Activated T-cell treated with anti-CD3 and anti-CD28 coated beads, Interleukin-2, amount 50 U/mL, for 24 hours (primary cell): Measurements from ENCODE around the gene LRRC74B.
A peak's percentile ranks its signal among the peaks of the same experiment; 100 is the strongest.

Experiments used
- DNase-seq: peaks from one replicate; pipeline ENCODE4 v3.0.0-alpha.2; 2020
- H3K27ac Mint-ChIP-seq: 2 replicates; pipeline ENCODE4 v1.8.0; 2020; ENCODE audit warnings: mild to moderate bottlenecking, mixed read lengths
- H3K27me3 Mint-ChIP-seq: 2 replicates; pipeline ENCODE4 v1.8.0; 2020; ENCODE audit warnings: mixed read lengths
- H3K36me3 Mint-ChIP-seq: 2 replicates; pipeline ENCODE4 v1.8.0; 2020; ENCODE audit warnings: low read depth, mixed read lengths
- H3K4me1 Mint-ChIP-seq: 2 replicates; pipeline ENCODE4 v1.8.0; 2020; ENCODE audit warnings: low read depth, mixed read lengths
- H3K4me3 Mint-ChIP-seq: 2 replicates; pipeline ENCODE4 v1.8.0; 2020; ENCODE audit warnings: mild to moderate bottlenecking, moderate library complexity, mixed read lengths
- H3K9me3 Mint-ChIP-seq: 2 replicates; pipeline ENCODE4 v1.8.0; 2020; ENCODE audit warnings: mixed read lengths

LRRC74B gene

GRCh38 chr22:21009638-21010425 is 35.9 kb upstream of the LRRC74B start:
- DNase-seq, result no peak
- Mint-ChIP-seq H3K36me3 (no peaks in the 10 kb centered on the region), H3K9me3 (no peaks in the 10 kb centered on the region), H3K27me3 (no peaks in the 10 kb centered on the region), H3K27ac (no peak overlapping the region), H3K4me3 (no peak overlapping the region), H3K4me1 (peaks cover 13% of the 10 kb centered on the region)

GRCh38 chr22:21010426-21011113 is 35.2 kb upstream of the LRRC74B start:
- H3K36me3 Mint-ChIP-seq, result no peaks in the 10 kb centered on the region
- no peak overlapping the region for H3K4me3 Mint-ChIP-seq
- H3K9me3 Mint-ChIP-seq, result no peaks in the 10 kb centered on the region
- no peak for DNase-seq
- peaks cover 21% of the 10 kb centered on the region for H3K4me1 Mint-ChIP-seq
- H3K27ac Mint-ChIP-seq, result no peak overlapping the region
- H3K27me3 Mint-ChIP-seq, result no peaks in the 10 kb centered on the region

- no peaks in the 10 kb centered on the region for H3K36me3 Mint-ChIP-seq
- H3K4me1 Mint-ChIP-seq, result peaks cover 25% of the 10 kb centered on the region
- no peaks in the 10 kb centered on the region for H3K27me3 Mint-ChIP-seq
- H3K4me3 Mint-ChIP-seq, result peak overlapping the region; percentile 66
- no peaks in the 10 kb centered on the region for H3K9me3 Mint-ChIP-seq
- no peak for DNase-seq
- no peak overlapping the region for H3K27ac Mint-ChIP-seq
These were observed 33.0 kb upstream of the LRRC74B start for GRCh38 chr22:21012446-21013407.

DNA sequence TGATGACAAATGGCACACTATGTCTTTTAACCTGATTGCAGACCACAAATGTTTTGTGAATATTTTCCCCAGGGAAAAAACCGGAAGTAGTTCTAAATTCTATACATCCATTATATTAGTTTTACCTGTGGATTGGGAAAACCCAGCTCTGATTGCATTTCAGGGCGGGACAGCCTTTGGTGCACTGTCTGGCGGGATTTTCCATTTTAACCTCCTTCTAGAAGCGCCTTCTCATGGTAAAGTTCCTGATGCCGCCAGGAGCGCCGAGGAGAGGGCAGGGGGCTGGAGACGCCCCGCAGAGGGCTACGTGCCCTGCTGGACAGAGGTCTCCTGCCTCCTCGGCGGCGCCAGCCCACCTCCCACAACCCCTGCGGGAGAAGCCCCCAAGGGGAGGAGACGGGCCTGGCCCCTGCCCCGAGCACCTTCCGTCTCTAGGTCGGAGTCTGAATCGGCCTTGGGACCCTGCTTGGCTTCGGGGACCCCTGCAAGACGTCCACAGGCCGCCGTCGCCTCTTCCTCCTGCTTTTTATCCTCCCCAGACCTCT is 32.0 kb upstream of the LRRC74B start:
- Mint-ChIP-seq H3K27me3 (no peaks in the 10 kb centered on the region), H3K9me3 (no peaks in the 10 kb centered on the region), H3K27ac (peak overlapping the region; percentile 92), H3K4me1 (peaks cover 25% of the 10 kb centered on the region), H3K36me3 (no peaks in the 10 kb centered on the region), H3K4me3 (peak overlapping the region; percentile 86)
- no peak for DNase-seq

DNA sequence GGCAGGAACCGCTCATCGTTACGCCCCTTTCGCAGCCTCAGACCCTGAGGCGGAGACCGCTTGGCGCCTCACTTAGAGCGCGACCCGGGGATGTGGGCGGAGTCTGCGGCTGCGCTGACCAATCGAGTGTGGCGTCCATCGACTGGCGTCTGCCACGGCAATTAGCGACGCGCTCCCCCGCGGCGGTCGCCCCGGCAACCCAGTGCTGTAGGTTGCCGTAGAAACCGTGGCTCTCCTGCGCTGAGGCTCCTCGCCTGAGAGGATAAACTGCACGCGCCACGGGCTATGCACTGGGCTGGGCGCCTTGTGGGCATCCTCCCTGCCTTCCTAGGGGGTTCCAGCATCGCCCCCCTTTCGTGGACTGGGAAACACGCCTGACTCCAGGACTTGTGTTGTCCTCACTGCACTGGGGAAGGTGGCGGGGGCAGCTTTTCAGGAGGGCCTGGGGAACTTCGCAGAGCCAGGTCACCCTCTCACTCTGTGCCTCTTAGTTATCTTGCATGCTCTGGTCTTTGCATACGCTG is 31.5 kb upstream of the LRRC74B start:
- Mint-ChIP-seq H3K9me3 (no peaks in the 10 kb centered on the region), H3K4me1 (peaks cover 25% of the 10 kb centered on the region), H3K27me3 (no peaks in the 10 kb centered on the region), H3K36me3 (no peaks in the 10 kb centered on the region), H3K27ac (peak overlapping the region; percentile 92), H3K4me3 (peak overlapping the region; percentile 86)
- DNase-seq, result peak; percentile 89

GRCh38 chr22:21014726-21015465 is 30.9 kb upstream of the LRRC74B start, which contains the start of gene P2RX6:
Gene P2RX6 (plus strand): TSS chr22:21015165. CDS start chr22:21015175, 10 bp downstream.
- Mint-ChIP-seq H3K4me3 (peak within 1 kb of the TSS; percentile 86), H3K9me3 (no peaks in the 10 kb centered on the region), H3K27ac (peak within 1 kb of the TSS; percentile 92), H3K36me3 (no peaks in the 10 kb centered on the region), H3K27me3 (no peaks in the 10 kb centered on the region), H3K4me1 (peaks cover 25% of the 10 kb centered on the region)
- no peak for DNase-seq

DNA sequence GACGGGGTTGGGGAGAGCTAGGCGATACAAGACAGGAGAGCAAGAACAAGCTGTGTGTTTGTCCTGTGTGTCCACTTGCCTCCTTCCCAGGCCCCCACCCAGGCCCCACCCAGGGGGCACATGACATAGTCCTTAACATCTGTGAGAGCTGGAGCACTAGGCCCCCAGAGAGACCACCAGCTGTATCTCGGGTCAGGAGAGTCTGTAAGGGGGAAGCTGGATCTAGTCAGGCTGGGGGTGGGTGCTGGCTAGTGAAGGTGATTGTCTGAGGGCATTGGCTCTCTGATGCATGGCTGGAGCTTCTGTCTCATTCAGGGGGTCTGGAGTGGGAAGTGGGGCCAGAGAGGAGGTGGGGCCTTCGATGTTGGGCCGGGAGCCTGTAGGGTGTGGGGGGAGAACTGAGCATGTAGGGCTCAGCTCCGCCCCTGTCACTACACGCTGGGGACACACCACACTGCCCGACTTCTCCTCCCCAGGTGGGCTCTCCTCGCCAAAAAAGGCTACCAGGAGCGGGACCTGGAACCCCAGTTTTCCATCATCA is 30.2 kb upstream of the LRRC74B start:
- Mint-ChIP-seq H3K27me3 (no peaks in the 10 kb centered on the region), H3K36me3 (no peaks in the 10 kb centered on the region), H3K27ac (no peak overlapping the region), H3K4me1 (peaks cover 25% of the 10 kb centered on the region), H3K9me3 (no peaks in the 10 kb centered on the region), H3K4me3 (no peak overlapping the region)
- DNase-seq, result no peak

DNA sequence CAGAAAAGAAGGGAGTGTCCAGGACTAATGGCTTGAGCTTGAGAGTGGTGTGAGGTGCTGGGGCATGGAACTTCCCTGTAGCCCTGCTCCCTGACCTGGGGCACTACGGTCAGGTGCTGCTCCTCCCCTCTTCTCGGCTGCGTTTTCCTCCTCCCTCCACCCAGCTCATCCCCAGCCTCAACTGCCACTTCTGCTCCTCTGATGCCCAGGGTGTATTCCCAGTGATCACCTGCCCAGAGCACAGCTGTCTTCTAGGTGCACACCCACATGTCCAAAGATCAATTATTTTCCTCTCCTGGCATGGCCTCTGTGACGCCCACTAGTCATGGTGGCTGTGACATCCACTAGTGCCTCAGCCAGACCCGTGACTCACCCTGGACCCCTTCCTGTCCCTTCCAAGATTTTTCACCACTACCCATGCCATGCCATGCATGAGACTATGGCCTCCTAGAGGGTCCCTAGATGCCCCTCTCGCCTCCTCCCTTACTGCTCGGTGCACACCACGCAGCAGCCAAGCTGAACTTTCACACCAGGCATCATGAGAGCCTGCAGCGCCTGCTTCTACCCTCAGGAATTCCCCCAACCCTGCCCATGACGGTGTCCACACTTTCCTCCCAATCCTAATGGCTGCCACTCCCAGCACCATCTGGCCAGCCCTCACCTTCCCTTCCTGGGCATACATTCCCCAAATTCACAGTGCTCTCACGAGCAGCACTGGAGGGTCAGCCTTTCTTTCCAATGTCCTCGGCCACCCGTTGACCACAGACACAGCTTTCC is 28.9 kb upstream of the LRRC74B start:
- Mint-ChIP-seq H3K4me3 (no peak overlapping the region), H3K27me3 (no peaks in the 10 kb centered on the region), H3K9me3 (no peaks in the 10 kb centered on the region), H3K27ac (no peak overlapping the region), H3K4me1 (peaks cover 25% of the 10 kb centered on the region), H3K36me3 (no peaks in the 10 kb centered on the region)
- DNase-seq, result no peak

DNA sequence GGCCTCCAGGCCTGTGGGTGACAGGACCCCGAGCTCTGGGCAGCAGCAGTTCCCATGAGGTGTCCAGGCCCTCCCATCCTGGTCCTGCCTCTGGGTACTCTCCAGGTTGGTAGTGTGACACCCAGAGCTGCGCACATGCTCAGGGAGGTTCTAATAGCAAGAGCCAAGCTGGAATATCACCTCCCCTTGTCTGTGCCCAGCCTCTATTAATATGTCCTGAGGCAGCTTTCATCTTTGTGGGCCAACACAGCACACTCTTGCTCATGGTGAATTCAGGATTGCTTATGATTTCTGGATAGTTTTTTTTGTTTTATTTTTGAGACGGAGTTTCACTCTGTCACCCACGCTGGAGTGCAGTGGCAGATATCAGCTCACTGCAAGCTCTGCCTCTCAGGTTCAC is 27.4 kb upstream of the LRRC74B start:
- Mint-ChIP-seq H3K4me3 (no peak overlapping the region), H3K4me1 (peaks cover 24% of the 10 kb centered on the region), H3K27ac (no peak overlapping the region)

GRCh38 chr22:21020802-21021429 is 24.8 kb upstream of the LRRC74B start:
- no peak overlapping the region for H3K27ac Mint-ChIP-seq
- DNase-seq, result no peak
- no peaks in the 10 kb centered on the region for H3K36me3 Mint-ChIP-seq
- no peak overlapping the region for H3K4me3 Mint-ChIP-seq
- peaks cover 13% of the 10 kb centered on the region for H3K4me1 Mint-ChIP-seq
- H3K9me3 Mint-ChIP-seq, result no peaks in the 10 kb centered on the region
- no peaks in the 10 kb centered on the region for H3K27me3 Mint-ChIP-seq

More for the DNA sequence above, 27.4 kb upstream of the LRRC74B start:
- Mint-ChIP-seq H3K36me3 (no peaks in the 10 kb centered on the region), H3K27me3 (no peaks in the 10 kb centered on the region), H3K9me3 (no peaks in the 10 kb centered on the region)
- no peak for DNase-seq

DNA sequence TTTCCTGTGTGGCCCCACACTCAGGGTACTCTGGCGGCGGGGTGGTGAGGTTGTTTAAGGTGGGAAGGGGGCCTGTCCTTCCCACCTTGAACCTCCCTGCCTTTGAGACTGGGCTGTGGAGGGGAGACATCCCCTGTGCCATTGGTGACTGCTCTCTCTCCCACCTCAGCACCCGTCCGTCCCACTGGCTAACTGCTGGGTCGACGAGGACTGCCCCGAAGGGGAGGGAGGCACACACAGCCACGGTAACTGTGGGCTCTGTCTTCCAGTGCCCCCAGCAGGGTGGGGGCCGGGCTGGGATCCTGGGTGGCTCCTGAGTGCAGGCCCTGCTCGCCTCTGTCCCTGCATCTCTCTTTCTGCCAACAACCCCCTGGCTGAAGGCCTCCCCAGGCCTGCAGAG is 23.2 kb upstream of the LRRC74B start:
- Mint-ChIP-seq H3K4me1 (peaks cover 15% of the 10 kb centered on the region), H3K4me3 (no peak overlapping the region), H3K9me3 (no peaks in the 10 kb centered on the region), H3K27me3 (no peaks in the 10 kb centered on the region), H3K36me3 (no peaks in the 10 kb centered on the region), H3K27ac (no peak overlapping the region)
- no peak for DNase-seq

DNA sequence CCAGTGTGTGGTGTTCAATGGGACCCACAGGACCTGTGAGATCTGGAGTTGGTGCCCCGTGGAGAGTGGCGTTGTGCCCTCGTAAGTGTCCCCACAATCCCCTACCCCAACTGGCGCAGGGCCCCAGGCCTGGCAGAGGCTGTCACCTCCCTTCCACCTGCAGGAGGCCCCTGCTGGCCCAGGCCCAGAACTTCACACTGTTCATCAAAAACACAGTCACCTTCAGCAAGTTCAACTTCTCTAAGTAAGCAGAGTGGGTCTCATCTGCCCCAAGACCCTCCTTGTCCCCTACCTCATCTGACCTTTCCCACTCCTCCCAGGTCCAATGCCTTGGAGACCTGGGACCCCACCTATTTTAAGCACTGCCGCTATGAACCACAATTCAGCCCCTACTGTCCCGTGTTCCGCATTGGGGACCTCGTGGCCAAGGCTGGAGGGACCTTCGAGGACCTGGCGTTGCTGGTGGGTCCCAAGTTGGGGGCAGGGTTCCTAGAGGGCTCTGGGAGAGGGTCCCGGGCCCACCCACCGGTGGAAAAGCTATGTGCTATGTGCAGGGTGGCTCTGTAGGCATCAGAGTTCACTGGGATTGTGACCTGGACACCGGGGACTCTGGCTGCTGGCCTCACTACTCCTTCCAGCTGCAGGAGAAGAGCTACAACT is 22.7 kb upstream of the LRRC74B start:
- no peaks in the 10 kb centered on the region for H3K36me3 Mint-ChIP-seq
- no peak overlapping the region for H3K4me3 Mint-ChIP-seq
- no peaks in the 10 kb centered on the region for H3K9me3 Mint-ChIP-seq
- H3K27me3 Mint-ChIP-seq, result no peaks in the 10 kb centered on the region
- no peak overlapping the region for H3K27ac Mint-ChIP-seq
- H3K4me1 Mint-ChIP-seq, result peaks cover 15% of the 10 kb centered on the region
- no peak for DNase-seq
